ENCODE data around the gene HGFAC. TPM values are rescaled to one million over a fixed set of nuclear protein-coding genes. Genes with fewer than 3 reads are reported as not detected.

The HGFAC gene
- polyA plus RNA-seq, 1 of the 3 experiments (the other 2 are of a cell fraction) = 0.43 TPM

DNA sequence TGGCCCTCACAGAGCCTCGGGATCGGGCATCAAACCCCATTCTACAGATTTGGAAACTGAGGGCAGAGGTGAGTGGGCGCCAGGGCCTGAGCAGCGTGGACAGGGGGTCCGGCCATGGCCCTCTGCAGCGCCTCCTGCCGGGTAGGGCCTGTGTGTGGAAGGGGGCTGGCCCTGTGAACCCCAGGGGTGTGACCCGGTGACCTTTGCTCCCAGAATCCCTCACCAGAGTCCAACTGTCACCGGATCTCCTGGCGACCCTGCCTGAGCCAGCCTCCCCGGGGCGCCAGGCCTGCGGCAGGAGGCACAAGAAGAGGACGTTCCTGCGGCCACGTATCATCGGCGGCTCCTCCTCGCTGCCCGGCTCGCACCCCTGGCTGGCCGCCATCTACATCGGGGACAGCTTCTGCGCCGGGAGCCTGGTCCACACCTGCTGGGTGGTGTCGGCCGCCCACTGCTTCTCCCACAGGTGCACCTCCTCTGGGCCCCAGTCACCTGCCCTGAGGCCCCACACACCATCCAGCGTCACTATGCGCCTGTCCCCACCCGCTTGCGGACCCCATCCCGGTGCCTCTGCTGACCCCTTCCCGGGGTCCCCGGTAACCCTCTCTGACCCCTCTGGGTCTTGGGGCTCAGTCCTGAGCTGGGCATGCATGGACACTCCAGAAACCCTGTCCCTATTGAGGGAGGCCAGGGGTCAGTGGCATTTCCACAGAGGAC lies 4.2 kb downstream of the HGFAC start:
- Histone ChIP-seq H3K9me3 (no peaks in the 10 kb centered on the region), H2AFZ (ENCODE audit: low read depth) (no peak overlapping the region), H4K20me1 (ENCODE audit: insufficient read depth) (no peaks in the 10 kb centered on the region), H3K4me3 (ENCODE audit: low read depth in 2 of 2, low read length in 1 of 2) (no peak overlapping the region), H3K9ac (no peak overlapping the region), H3K4me1 (ENCODE audit: control insufficient read depth in 1 of 2, insufficient read depth in 2 of 2, low read depth in 1 of 2, low read length in 1 of 2) (no peaks in the 10 kb centered on the region), H3K27me3 (ENCODE audit: insufficient read depth) (no peaks in the 10 kb centered on the region), H3K27ac (ENCODE audit: low read depth in 2 of 2, low read length in 1 of 2) (no peak overlapping the region), H3K79me2 (ENCODE audit: insufficient read depth) (no peaks in the 10 kb centered on the region), H3F3A (replicated peaks; ENCODE audit: insufficient read depth) (no peaks in the 10 kb centered on the region), H3K9me2 (no peaks in the 10 kb centered on the region), H3K4me2 (no peak overlapping the region), H3K36me3 (replicated peaks in 1 of 2; ENCODE audit: control insufficient read depth in 1 of 2, insufficient read depth in 2 of 2, low read length in 1 of 2) (no peaks in the 10 kb centered on the region)
- TF ChIP-seq, protein P1, sequence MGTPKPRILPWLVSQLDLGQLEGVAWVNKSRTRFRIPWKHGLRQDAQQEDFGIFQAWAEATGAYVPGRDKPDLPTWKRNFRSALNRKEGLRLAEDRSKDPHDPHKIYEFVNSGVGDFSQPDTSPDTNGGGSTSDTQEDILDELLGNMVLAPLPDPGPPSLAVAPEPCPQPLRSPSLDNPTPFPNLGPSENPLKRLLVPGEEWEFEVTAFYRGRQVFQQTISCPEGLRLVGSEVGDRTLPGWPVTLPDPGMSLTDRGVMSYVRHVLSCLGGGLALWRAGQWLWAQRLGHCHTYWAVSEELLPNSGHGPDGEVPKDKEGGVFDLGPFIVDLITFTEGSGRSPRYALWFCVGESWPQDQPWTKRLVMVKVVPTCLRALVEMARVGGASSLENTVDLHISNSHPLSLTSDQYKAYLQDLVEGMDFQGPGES (IDR thresholded peaks at IDR 0.05; ENCODE audit: low read depth, low read length) = no peak
- TF ChIP-seq GABPA (IDR thresholded peaks at IDR 0.05; ENCODE audit: low read depth) (no peak), MXI1 (IDR thresholded peaks at IDR 0.05; ENCODE audit: low read depth, low read length) (no peak)
- TF ChIP-seq, protein P2, sequence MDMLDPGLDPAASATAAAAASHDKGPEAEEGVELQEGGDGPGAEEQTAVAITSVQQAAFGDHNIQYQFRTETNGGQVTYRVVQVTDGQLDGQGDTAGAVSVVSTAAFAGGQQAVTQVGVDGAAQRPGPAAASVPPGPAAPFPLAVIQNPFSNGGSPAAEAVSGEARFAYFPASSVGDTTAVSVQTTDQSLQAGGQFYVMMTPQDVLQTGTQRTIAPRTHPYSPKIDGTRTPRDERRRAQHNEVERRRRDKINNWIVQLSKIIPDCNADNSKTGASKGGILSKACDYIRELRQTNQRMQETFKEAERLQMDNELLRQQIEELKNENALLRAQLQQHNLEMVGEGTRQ (IDR thresholded peaks at IDR 0.05; ENCODE audit: borderline replicate concordance, low read depth, low read length) = no peak
- TF ChIP-seq, protein P3, sequence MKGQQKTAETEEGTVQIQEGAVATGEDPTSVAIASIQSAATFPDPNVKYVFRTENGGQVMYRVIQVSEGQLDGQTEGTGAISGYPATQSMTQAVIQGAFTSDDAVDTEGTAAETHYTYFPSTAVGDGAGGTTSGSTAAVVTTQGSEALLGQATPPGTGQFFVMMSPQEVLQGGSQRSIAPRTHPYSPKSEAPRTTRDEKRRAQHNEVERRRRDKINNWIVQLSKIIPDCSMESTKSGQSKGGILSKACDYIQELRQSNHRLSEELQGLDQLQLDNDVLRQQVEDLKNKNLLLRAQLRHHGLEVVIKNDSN (IDR thresholded peaks at IDR 0.05; ENCODE audit: borderline replicate concordance, low read depth) = no peak
- 92% methylated on average over 20 of the region's 34 CpGs for WGBS (ENCODE audit: low lambda C conversion rate)
- ChIA-PET POLR2A (no interaction called here), CTCF (interaction anchor here (0.6 to 12.3 kb wide), 2 partner anchors 100 to 339 kb away, joined by 4 to 142 read pairs; no protein-coding TSS in a partner anchor)
- DNase-seq = no peak

DNA sequence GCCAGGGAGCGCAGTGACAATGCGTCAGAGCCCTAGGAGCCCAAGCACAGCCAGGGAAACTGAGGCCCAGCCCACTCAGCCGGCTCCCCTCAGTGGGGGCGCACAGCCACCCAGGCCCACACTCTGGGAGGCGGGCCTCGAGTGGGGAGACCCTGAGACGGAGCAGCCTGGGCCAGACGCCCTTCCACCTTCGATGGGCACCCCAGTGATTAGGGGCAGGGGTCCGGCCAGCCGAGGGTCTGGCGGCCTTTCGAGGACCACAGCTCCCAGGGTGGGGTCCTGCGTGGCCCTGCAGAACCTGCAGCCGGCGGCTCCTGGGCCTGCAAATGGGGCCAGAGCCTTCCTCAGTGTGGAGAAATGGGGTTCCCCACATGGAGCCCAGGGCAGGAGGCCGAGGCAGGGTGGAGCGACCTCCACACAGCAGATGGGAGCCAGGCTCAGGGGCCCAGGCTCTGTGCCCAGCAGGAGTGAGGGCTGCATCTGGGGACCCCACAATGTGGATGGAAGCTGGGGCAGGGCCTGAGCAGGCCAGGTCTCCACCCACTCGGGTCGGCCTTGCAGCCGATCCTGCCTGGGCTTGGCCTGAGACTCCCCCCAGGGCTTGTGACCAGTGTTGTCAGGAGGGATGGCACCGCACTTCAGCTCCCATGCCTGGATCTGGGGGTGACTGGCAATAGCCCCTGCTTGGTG lies 5.0 kb downstream of the HGFAC start:
- TF ChIP-seq CHD2 (IDR thresholded peaks at IDR 0.05; ENCODE audit: low read length, partially characterized antibody) (no peak), EZH2phosphoT487 (IDR thresholded peaks at IDR 0.05; ENCODE audit: borderline replicate concordance, low read depth) (no peak), JUND (IDR thresholded peaks at IDR 0.05) (no peak), NRF1 (IDR thresholded peaks at IDR 0.05; ENCODE audit: low read depth, low read length) (no peak)
- TF ChIP-seq, protein P4, sequence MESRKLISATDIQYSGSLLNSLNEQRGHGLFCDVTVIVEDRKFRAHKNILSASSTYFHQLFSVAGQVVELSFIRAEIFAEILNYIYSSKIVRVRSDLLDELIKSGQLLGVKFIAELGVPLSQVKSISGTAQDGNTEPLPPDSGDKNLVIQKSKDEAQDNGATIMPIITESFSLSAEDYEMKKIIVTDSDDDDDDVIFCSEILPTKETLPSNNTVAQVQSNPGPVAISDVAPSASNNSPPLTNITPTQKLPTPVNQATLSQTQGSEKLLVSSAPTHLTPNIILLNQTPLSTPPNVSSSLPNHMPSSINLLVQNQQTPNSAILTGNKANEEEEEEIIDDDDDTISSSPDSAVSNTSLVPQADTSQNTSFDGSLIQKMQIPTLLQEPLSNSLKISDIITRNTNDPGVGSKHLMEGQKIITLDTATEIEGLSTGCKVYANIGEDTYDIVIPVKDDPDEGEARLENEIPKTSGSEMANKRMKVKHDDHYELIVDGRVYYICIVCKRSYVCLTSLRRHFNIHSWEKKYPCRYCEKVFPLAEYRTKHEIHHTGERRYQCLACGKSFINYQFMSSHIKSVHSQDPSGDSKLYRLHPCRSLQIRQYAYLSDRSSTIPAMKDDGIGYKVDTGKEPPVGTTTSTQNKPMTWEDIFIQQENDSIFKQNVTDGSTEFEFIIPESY (IDR thresholded peaks at IDR 0.05; ENCODE audit: borderline replicate concordance, low read depth) = no peak
- TF ChIP-seq, protein P5, sequence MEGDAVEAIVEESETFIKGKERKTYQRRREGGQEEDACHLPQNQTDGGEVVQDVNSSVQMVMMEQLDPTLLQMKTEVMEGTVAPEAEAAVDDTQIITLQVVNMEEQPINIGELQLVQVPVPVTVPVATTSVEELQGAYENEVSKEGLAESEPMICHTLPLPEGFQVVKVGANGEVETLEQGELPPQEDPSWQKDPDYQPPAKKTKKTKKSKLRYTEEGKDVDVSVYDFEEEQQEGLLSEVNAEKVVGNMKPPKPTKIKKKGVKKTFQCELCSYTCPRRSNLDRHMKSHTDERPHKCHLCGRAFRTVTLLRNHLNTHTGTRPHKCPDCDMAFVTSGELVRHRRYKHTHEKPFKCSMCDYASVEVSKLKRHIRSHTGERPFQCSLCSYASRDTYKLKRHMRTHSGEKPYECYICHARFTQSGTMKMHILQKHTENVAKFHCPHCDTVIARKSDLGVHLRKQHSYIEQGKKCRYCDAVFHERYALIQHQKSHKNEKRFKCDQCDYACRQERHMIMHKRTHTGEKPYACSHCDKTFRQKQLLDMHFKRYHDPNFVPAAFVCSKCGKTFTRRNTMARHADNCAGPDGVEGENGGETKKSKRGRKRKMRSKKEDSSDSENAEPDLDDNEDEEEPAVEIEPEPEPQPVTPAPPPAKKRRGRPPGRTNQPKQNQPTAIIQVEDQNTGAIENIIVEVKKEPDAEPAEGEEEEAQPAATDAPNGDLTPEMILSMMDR (IDR thresholded peaks at IDR 0.05) = no peak
- Histone ChIP-seq H3K9ac (no peak overlapping the region), H3F3A (replicated peaks; ENCODE audit: insufficient read depth) (peaks cover 3% of the 10 kb centered on the region), H3K36me3 (replicated peaks in 1 of 2; ENCODE audit: control insufficient read depth in 1 of 2, insufficient read depth in 2 of 2, low read length in 1 of 2) (no peaks in the 10 kb centered on the region), H3K9me2 (no peaks in the 10 kb centered on the region), H2AFZ (ENCODE audit: low read depth) (no peak overlapping the region), H3K27ac (ENCODE audit: low read depth in 2 of 2, low read length in 1 of 2) (no peak overlapping the region), H3K27me3 (ENCODE audit: insufficient read depth) (no peaks in the 10 kb centered on the region), H3K79me2 (ENCODE audit: insufficient read depth) (no peaks in the 10 kb centered on the region), H3K4me2 (no peak overlapping the region), H3K4me3 (ENCODE audit: low read depth in 2 of 2, low read length in 1 of 2) (no peak overlapping the region), H4K20me1 (ENCODE audit: insufficient read depth) (no peaks in the 10 kb centered on the region), H3K4me1 (ENCODE audit: control insufficient read depth in 1 of 2, insufficient read depth in 2 of 2, low read depth in 1 of 2, low read length in 1 of 2) (no peaks in the 10 kb centered on the region), H3K9me3 (no peaks in the 10 kb centered on the region)
- POLR2A ChIA-PET = no interaction called here
- CTCF ChIA-PET = interaction anchor here (0.6 to 12.3 kb wide), 5 partner anchors 34 to 340 kb away, joined by 3 to 142 read pairs (median 10); no protein-coding TSS in a partner anchor
- DNase-seq = no peak
- 100% methylated on average over 2 of the region's 22 CpGs for WGBS (ENCODE audit: low lambda C conversion rate)
